ENCODE data around the gene SPAG6.

The SPAG6 gene

GRCh38 chr10:22453948-22454591 lies 108.8 kb downstream of the SPAG6 start:
- Histone ChIP-seq H3K27me3 (ENCODE audit: low read length) (no peaks in the 10 kb centered on the region), H3K27ac (ENCODE audit: low read depth, low read length) (no peak overlapping the region), H3F3A (ENCODE audit: insufficient read depth) (no peaks in the 10 kb centered on the region), H3K9me3 (ENCODE audit: insufficient read depth, low read length) (no peaks in the 10 kb centered on the region), H4K20me1 (ENCODE audit: low read depth, low read length) (no peaks in the 10 kb centered on the region), H3K4me3 (ENCODE audit: insufficient read depth, low read length, poor library complexity, severe bottlenecking) (no peak overlapping the region), H2AFZ (ENCODE audit: low read depth, low read length, severe bottlenecking) (no peak overlapping the region), H3K79me2 (ENCODE audit: insufficient read depth, low read length) (no peaks in the 10 kb centered on the region), H3K36me3 (ENCODE audit: low read length) (no peaks in the 10 kb centered on the region), H3K9me2 (replicated peaks; ENCODE audit: insufficient read depth, low read length) (no peaks in the 10 kb centered on the region), H3K4me2 (ENCODE audit: low read depth, low read length, poor library complexity, severe bottlenecking) (no peak overlapping the region), H3K9ac (ENCODE audit: low read length) (no peak overlapping the region)
- no peak for TF ChIP-seq CTCF (IDR thresholded peaks at IDR 0.05; ENCODE audit: insufficient read depth, low read length, poor library complexity, severe bottlenecking)
- no peak for TF ChIP-seq EZH2phosphoT487 (conservative IDR thresholded peaks at IDR 0.05; ENCODE audit: low read length)

- no peak overlapping the region for H2AFZ ChIP-seq (ENCODE audit: low read depth, low read length, severe bottlenecking)
- no peaks in the 10 kb centered on the region for H4K20me1 ChIP-seq (ENCODE audit: low read depth, low read length)
- H3K36me3 ChIP-seq (ENCODE audit: low read length) = no peaks in the 10 kb centered on the region
- no peaks in the 10 kb centered on the region for H3K9me2 ChIP-seq (replicated peaks; ENCODE audit: insufficient read depth, low read length)
- H3K27ac ChIP-seq (ENCODE audit: low read depth, low read length) = no peak overlapping the region
- H3K9ac ChIP-seq (ENCODE audit: low read length) = no peak overlapping the region
- H3F3A ChIP-seq (ENCODE audit: insufficient read depth) = no peaks in the 10 kb centered on the region
- no peaks in the 10 kb centered on the region for H3K9me3 ChIP-seq (ENCODE audit: insufficient read depth, low read length)
- H3K79me2 ChIP-seq (ENCODE audit: insufficient read depth, low read length) = no peaks in the 10 kb centered on the region
- TF ChIP-seq EZH2phosphoT487 (conservative IDR thresholded peaks at IDR 0.05; ENCODE audit: low read length) (no peak), CTCF (IDR thresholded peaks at IDR 0.05; ENCODE audit: insufficient read depth, low read length, poor library complexity, severe bottlenecking) (no peak)
- H3K27me3 ChIP-seq (ENCODE audit: low read length) = no peaks in the 10 kb centered on the region
- H3K4me3 ChIP-seq (ENCODE audit: insufficient read depth, low read length, poor library complexity, severe bottlenecking) = no peak overlapping the region
- no peak overlapping the region for H3K4me2 ChIP-seq (ENCODE audit: low read depth, low read length, poor library complexity, severe bottlenecking)
These were observed 109.3 kb downstream of the SPAG6 start for GRCh38 chr10:22454634-22455033.

- Histone ChIP-seq H3K9me2 (replicated peaks; ENCODE audit: insufficient read depth, low read length) (no peaks in the 10 kb centered on the region), H3K36me3 (ENCODE audit: low read length) (no peaks in the 10 kb centered on the region), H3K9ac (ENCODE audit: low read length) (no peak overlapping the region), H3K27me3 (ENCODE audit: low read length) (no peaks in the 10 kb centered on the region), H3K4me2 (ENCODE audit: low read depth, low read length, poor library complexity, severe bottlenecking) (no peak overlapping the region), H3K79me2 (ENCODE audit: insufficient read depth, low read length) (no peaks in the 10 kb centered on the region), H2AFZ (ENCODE audit: low read depth, low read length, severe bottlenecking) (no peak overlapping the region), H3K27ac (ENCODE audit: low read depth, low read length) (no peak overlapping the region), H3K4me3 (ENCODE audit: insufficient read depth, low read length, poor library complexity, severe bottlenecking) (no peak overlapping the region), H3F3A (ENCODE audit: insufficient read depth) (no peaks in the 10 kb centered on the region), H4K20me1 (ENCODE audit: low read depth, low read length) (no peaks in the 10 kb centered on the region), H3K9me3 (ENCODE audit: insufficient read depth, low read length) (no peaks in the 10 kb centered on the region)
- TF ChIP-seq EZH2phosphoT487 (conservative IDR thresholded peaks at IDR 0.05; ENCODE audit: low read length) (no peak), CTCF (IDR thresholded peaks at IDR 0.05; ENCODE audit: insufficient read depth, low read length, poor library complexity, severe bottlenecking) (no peak)
These were observed 110.0 kb downstream of the SPAG6 start for GRCh38 chr10:22455068-22455857.

Data from SU-DHL-6 (cell line).